ENCODE measurements around the gene KCNK16. TPM values are rescaled to one million over a fixed set of nuclear protein-coding genes. Genes with fewer than 3 reads are reported as not detected.

KCNK16 gene
- polyA plus RNA-seq, 1 donor from 2014 or later, result not detected

DNA sequence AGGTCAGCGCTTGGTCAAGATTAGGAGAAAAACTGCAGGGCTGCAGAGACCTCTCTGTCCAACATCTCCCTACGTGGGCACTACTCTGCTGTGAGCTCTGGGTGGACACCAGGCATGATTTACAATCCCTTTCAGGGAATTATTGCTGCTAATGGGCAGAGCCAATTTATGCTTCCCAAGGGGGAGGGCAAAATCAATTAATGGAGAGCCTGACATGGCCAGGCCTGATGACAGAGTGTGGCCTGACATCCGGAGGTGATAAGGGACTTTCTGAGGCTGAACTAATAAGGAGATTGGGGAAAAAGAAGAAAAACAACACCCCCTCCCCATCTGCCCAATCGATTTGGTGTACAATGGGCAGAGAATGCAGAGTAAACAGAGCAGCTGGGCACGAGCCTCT lies 5.0 kb upstream of the KCNK16 start:
- H3K4me2 ChIP-seq (ENCODE audit: low read length), result no peak overlapping the region
- no peaks in the 10 kb centered on the region for H3F3A ChIP-seq (ENCODE audit: insufficient read depth, low read length, poor library complexity, severe bottlenecking)
- H3K9me2 ChIP-seq (ENCODE audit: insufficient read depth, low read length), result no peaks in the 10 kb centered on the region
- H3K79me2 ChIP-seq (replicated peaks; ENCODE audit: insufficient read depth, low read length), result no peaks in the 10 kb centered on the region
- H2AFZ ChIP-seq (ENCODE audit: low read depth, low read length), result no peak overlapping the region
- H3K27ac ChIP-seq (ENCODE audit: low read length), result no peak overlapping the region
- no peak overlapping the region for H3K9ac ChIP-seq (ENCODE audit: low read length)
- H3K27me3 ChIP-seq (ENCODE audit: insufficient read depth, low read depth, low read length), result no peaks in the 10 kb centered on the region
- H3K9me3 ChIP-seq (ENCODE audit: low read length), result no peaks in the 10 kb centered on the region
- H4K20me1 ChIP-seq (ENCODE audit: insufficient read depth), result no peaks in the 10 kb centered on the region
- no peaks in the 10 kb centered on the region for H3K36me3 ChIP-seq (ENCODE audit: insufficient read depth, low read length)
- H3K4me3 ChIP-seq (ENCODE audit: low read length), result no peak overlapping the region
- TF ChIP-seq EP300 (conservative IDR thresholded peaks at IDR 0.05; ENCODE audit: poor library complexity, severe bottlenecking), result no peak
- no peak for TF ChIP-seq SMC3 (conservative IDR thresholded peaks at IDR 0.05; ENCODE audit: poor library complexity)
- no peak for TF ChIP-seq POLR2AphosphoS5 (IDR thresholded peaks at IDR 0.05)
- no peak for TF ChIP-seq RAD21 (conservative IDR thresholded peaks at IDR 0.05)
- TF ChIP-seq, protein P1, sequence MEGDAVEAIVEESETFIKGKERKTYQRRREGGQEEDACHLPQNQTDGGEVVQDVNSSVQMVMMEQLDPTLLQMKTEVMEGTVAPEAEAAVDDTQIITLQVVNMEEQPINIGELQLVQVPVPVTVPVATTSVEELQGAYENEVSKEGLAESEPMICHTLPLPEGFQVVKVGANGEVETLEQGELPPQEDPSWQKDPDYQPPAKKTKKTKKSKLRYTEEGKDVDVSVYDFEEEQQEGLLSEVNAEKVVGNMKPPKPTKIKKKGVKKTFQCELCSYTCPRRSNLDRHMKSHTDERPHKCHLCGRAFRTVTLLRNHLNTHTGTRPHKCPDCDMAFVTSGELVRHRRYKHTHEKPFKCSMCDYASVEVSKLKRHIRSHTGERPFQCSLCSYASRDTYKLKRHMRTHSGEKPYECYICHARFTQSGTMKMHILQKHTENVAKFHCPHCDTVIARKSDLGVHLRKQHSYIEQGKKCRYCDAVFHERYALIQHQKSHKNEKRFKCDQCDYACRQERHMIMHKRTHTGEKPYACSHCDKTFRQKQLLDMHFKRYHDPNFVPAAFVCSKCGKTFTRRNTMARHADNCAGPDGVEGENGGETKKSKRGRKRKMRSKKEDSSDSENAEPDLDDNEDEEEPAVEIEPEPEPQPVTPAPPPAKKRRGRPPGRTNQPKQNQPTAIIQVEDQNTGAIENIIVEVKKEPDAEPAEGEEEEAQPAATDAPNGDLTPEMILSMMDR (IDR thresholded peaks at IDR 0.05; ENCODE audit: poor library complexity, severe bottlenecking), result no peak
- no peak for TF ChIP-seq TAF1 (IDR thresholded peaks at IDR 0.05; ENCODE audit: low read depth)
- no peak for TF ChIP-seq EZH2 (IDR thresholded peaks at IDR 0.05; ENCODE audit: borderline replicate concordance, insufficient read depth, low read length, poor library complexity, severe bottlenecking)
- TF ChIP-seq, protein P2, sequence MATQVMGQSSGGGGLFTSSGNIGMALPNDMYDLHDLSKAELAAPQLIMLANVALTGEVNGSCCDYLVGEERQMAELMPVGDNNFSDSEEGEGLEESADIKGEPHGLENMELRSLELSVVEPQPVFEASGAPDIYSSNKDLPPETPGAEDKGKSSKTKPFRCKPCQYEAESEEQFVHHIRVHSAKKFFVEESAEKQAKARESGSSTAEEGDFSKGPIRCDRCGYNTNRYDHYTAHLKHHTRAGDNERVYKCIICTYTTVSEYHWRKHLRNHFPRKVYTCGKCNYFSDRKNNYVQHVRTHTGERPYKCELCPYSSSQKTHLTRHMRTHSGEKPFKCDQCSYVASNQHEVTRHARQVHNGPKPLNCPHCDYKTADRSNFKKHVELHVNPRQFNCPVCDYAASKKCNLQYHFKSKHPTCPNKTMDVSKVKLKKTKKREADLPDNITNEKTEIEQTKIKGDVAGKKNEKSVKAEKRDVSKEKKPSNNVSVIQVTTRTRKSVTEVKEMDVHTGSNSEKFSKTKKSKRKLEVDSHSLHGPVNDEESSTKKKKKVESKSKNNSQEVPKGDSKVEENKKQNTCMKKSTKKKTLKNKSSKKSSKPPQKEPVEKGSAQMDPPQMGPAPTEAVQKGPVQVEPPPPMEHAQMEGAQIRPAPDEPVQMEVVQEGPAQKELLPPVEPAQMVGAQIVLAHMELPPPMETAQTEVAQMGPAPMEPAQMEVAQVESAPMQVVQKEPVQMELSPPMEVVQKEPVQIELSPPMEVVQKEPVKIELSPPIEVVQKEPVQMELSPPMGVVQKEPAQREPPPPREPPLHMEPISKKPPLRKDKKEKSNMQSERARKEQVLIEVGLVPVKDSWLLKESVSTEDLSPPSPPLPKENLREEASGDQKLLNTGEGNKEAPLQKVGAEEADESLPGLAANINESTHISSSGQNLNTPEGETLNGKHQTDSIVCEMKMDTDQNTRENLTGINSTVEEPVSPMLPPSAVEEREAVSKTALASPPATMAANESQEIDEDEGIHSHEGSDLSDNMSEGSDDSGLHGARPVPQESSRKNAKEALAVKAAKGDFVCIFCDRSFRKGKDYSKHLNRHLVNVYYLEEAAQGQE (IDR thresholded peaks at IDR 0.05; ENCODE audit: borderline replicate concordance), result no peak
- no peak for TF ChIP-seq MXI1 (conservative IDR thresholded peaks at IDR 0.05; ENCODE audit: poor library complexity, severe bottlenecking)

DNA sequence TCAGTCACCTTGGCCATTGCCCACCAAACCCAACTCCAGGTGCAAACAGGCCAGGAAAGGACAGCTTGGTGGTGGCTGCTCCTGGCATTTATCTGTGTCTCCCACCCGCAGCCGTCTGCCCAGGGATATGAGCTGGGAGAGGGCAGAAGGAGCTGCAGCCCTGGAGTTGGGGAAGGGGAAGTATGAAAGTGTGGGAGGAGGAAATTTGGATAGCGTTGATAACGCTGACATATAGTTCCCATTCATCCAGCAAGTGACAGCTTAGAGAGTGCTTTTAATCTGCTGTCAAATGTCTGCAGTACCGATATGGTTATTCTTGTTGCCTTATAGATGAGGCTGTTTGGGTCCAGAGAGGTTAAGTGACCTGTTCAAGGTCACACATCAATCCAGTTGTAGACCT lies 741 bp downstream of the KCNK16 start:
- H3F3A ChIP-seq (ENCODE audit: insufficient read depth, low read length, poor library complexity, severe bottlenecking), result no peaks in the 10 kb centered on the region
- no peak overlapping the region for H2AFZ ChIP-seq (ENCODE audit: low read depth, low read length)
- TF ChIP-seq, protein P1 (IDR thresholded peaks at IDR 0.05; ENCODE audit: poor library complexity, severe bottlenecking), result no peak

More for the DNA sequence above, 741 bp downstream of the KCNK16 start:
- H3K9me3 ChIP-seq (ENCODE audit: low read length), result no peaks in the 10 kb centered on the region
- H4K20me1 ChIP-seq (ENCODE audit: insufficient read depth), result no peaks in the 10 kb centered on the region
- H3K27ac ChIP-seq (ENCODE audit: low read length), result no peak overlapping the region
- H3K4me2 ChIP-seq (ENCODE audit: low read length), result no peak overlapping the region
- no peaks in the 10 kb centered on the region for H3K79me2 ChIP-seq (replicated peaks; ENCODE audit: insufficient read depth, low read length)
- H3K9ac ChIP-seq (ENCODE audit: low read length), result no peak overlapping the region
- H3K36me3 ChIP-seq (ENCODE audit: insufficient read depth, low read length), result no peaks in the 10 kb centered on the region
- H3K4me3 ChIP-seq (ENCODE audit: low read length), result no peak overlapping the region
- H3K27me3 ChIP-seq (ENCODE audit: insufficient read depth, low read depth, low read length), result no peaks in the 10 kb centered on the region
- H3K9me2 ChIP-seq (ENCODE audit: insufficient read depth, low read length), result no peaks in the 10 kb centered on the region
